OCI-LY3 (cell line): Measurements from ENCODE around the gene NDE1.

ENCODE experiments used
- CTCF ChIP-seq: fragments of 200-600, 300-600 bp; sonication (generic); IDR thresholded peaks from 2 replicates; pipeline ENCODE4 v1.5.1; 2014; ENCODE audit warnings: antibody characterized with exemption, low read length, low read depth
- EZH2phosphoT487 ChIP-seq: fragments of 200-600 bp; shearing (Covaris generic); IDR thresholded peaks from 2 replicates; pipeline ENCODE4 v1.6.1; 2018; ENCODE audit warnings: antibody characterized with exemption, mixed run types, low read depth

DNA sequence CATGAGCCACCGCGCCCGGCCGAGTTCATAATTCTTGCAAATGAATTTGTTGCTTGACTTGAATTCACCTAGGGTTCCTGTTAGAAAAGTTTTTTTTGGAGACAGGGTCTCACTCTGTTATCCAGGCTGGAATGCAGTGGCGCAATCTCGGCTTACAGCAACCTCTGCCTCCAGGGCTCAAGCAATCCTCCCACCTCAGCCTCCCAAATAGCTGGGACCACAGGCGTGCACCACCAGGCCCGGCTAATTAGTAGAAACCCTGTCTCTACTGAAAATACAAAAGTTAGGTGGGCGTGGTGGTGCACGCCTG lies 107.0 kb downstream of the NDE1 start:
- no peak for TF ChIP-seq CTCF
- TF ChIP-seq EZH2phosphoT487, result no peak
